KOPT-K1 (cell line): ENCODE data around the gene SCAMP4.

ENCODE experiments used
- H3K27ac ChIP-seq: fragments of 200-600 bp; sonication (generic); 2 replicates; pipeline ENCODE4 v1.5.1; 2016; ENCODE audit warnings: antibody characterized with exemption, mild to moderate bottlenecking, low read depth, low read length; ENCODE audit not compliant: poor library complexity, severe bottlenecking
- H3K36me3 ChIP-seq: fragments of 200-600 bp; sonication (generic); 2 replicates; pipeline ENCODE4 v1.5.1; 2017; ENCODE audit warnings: antibody characterized with exemption, mild to moderate bottlenecking, low read length, moderate library complexity; ENCODE audit not compliant: insufficient read depth
- H3K9me3 ChIP-seq: fragments of 200-600 bp; sonication (generic); 2 replicates; pipeline ENCODE4 v1.5.1; 2017; ENCODE audit warnings: antibody characterized with exemption, low read length, mild to moderate bottlenecking; ENCODE audit not compliant: insufficient read depth, poor library complexity, severe bottlenecking

Gene SCAMP4

DNA sequence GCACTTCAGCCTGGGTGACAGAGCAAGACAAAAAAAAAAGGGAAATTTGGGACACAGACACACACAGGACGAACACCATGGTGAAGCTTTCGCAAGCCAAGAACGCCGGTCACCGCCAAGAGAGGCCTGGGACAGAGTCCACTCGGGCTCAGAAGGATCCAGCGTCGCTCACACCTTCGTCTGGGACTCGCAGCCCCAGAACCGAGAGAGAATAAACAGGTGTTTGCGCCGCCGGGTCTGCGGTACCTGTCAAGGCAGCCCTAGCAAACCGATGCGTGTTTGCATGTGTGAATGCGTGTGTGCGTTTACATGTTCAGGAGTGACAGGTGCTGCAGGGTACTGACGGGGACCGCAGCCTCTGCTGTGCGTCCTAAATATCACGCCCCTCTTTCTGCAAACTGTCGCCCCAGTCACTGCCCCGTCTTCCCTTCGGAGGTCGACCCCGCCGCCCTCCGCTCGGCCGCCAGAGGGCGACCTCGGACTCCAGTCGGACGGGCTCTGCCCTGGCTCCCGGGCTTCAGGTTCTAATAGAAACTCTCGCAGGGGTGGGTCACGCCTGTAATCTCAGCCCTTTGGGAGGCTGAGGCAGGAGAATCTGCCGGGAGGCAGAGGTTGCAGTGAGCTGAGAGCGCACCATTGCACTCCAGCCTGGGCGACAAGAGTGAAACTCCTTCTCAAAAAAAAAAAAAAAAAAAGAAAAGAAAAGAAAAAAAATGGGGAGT is 24.0 kb downstream of the SCAMP4 start:
- peaks cover 10% of the 10 kb centered on the region for H3K9me3 ChIP-seq
- H3K27ac ChIP-seq, result no peak overlapping the region
- H3K36me3 ChIP-seq, result peaks cover 15% of the 10 kb centered on the region

DNA sequence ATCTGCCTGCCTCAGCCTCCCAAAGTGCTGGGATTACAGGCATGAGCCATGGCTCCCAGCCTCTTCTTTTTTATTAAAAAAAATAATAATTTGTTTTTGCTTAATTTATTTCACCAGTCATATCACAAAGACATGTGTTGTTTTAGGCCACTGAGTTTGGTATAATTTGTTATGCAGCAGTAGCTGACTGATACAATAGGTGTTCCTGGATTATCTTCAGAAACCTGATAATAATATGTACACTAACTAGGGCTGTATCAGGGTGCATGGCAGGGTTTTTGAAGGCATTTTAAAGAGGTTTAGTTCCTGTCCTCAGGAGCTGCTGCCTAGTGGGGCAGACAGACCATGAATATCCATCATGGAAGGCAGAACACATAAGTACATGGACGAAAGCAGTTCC is 26.2 kb downstream of the SCAMP4 start:
- Histone ChIP-seq H3K9me3 (peaks cover 10% of the 10 kb centered on the region), H3K27ac (no peak overlapping the region)

DNA sequence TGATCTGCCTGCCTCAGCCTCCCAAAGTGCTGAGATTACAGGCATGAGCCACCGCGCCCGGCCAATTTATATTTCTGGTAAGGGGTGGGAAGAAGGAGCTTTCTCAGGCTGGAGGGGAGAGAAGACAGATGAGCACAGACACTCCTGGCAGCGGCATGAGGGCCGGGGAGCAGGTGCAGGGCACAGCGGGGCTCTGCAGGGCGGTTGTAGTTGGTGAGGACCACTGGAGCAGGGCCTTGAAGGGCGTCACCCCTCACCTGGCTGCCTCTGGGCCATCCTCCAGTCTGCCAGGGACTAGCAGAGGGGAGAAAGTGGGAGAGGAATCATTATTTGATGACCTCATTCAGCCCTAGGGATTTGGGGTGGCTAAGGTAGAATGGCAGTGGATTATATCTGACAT is 27.2 kb downstream of the SCAMP4 start:
- no peak overlapping the region for H3K27ac ChIP-seq
- no peaks in the 10 kb centered on the region for H3K36me3 ChIP-seq
- peaks cover 10% of the 10 kb centered on the region for H3K9me3 ChIP-seq

More for the DNA sequence above, 26.2 kb downstream of the SCAMP4 start:
- no peaks in the 10 kb centered on the region for H3K36me3 ChIP-seq

DNA sequence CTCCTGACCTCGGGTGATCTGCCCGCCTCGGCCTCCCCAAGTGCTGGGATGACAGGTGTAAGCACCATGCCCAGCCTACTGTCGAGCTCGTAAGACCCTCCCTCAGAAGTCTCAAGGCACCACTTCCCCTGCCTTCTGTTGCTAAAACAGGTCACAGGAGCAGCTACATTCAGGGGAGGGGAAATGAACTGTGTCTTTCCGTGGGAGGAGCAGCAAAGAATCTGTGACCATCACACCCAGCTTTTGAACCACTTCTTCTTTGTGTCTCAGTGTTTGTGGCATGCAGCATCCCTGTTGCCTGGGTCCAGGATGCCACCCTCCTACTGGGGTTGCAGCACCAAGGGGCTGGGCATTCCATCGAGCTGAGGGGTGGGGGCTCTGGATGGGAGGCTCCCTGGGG is 28.0 kb downstream of the SCAMP4 start:
- Histone ChIP-seq H3K27ac (no peak overlapping the region), H3K36me3 (no peaks in the 10 kb centered on the region), H3K9me3 (peaks cover 10% of the 10 kb centered on the region)

DNA sequence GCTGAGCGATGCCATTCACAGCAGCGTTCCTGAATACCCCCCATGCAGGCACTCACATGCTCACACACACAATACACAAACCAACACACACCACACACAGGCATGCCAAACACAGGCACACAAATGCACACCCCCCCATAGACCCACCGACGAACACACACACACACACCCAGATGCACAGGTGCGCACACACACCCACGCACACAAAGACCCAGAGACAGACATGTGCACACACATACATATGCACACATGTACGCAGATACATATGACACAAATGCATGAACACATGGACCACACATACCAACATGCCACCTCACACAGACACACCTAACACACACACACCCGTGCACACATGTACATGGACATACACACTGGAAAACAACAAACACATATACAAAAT is 28.7 kb downstream of the SCAMP4 start:
- no peaks in the 10 kb centered on the region for H3K36me3 ChIP-seq

DNA sequence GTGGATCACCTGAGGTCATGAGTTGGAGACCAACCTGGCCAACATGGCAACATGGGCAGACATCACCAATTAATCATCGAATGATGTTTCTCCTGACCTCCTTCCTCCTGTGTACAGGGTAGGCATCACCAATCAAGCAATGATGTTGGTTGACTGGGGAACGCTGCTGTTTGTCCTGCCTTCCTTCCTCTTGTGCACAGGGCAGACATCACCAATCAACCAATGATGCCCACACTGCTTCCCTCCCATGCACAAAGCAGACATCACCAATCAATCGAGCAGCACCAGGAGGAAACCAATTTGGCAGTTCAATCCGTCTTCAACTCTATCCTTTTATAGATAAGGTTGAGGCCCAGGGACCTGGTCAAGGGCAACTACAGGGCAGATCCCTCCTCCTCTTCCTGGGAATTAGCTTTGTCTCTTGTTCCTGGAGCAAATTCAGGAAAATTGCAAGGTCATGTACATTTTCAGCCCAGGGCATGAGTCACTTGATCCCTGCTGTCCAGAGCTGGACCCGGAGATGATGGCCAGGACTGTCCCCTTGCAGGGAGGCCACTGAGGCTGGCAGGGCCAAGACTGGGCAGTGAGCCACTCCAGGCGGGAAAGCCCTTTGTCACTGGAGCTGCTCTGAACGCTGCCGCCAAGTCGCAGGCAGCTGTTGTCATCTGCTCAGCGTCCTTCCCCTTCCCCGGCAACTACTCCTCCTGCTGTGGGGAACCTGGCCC is 30.4 kb downstream of the SCAMP4 start:
- H3K27ac ChIP-seq, result no peak overlapping the region
- H3K36me3 ChIP-seq, result no peaks in the 10 kb centered on the region
- H3K9me3 ChIP-seq, result peaks cover 10% of the 10 kb centered on the region

More for the DNA sequence above, 28.7 kb downstream of the SCAMP4 start:
- Histone ChIP-seq H3K27ac (no peak overlapping the region), H3K9me3 (peaks cover 10% of the 10 kb centered on the region)

DNA sequence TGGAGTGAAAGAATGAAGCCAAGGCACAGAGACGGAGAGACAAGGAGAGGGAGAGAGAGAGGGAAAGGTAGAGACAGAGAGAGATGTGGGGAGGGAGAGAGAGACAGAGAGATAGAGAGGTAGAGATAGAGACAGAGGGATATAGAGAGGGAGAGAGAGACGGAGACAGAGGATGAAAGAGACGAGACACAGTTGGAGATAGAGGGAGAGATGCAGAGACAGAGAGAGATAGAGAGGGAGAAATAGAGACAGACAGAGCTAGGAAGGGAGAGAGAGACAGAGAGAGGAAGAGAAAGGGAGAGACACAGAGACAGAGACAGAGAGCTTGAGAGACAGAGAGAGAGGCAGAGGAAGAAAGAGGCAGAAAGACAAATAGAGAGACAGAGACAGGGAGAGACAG is 31.2 kb downstream of the SCAMP4 start:
- Histone ChIP-seq H3K27ac (no peak overlapping the region), H3K9me3 (peaks cover 10% of the 10 kb centered on the region), H3K36me3 (no peaks in the 10 kb centered on the region)

DNA sequence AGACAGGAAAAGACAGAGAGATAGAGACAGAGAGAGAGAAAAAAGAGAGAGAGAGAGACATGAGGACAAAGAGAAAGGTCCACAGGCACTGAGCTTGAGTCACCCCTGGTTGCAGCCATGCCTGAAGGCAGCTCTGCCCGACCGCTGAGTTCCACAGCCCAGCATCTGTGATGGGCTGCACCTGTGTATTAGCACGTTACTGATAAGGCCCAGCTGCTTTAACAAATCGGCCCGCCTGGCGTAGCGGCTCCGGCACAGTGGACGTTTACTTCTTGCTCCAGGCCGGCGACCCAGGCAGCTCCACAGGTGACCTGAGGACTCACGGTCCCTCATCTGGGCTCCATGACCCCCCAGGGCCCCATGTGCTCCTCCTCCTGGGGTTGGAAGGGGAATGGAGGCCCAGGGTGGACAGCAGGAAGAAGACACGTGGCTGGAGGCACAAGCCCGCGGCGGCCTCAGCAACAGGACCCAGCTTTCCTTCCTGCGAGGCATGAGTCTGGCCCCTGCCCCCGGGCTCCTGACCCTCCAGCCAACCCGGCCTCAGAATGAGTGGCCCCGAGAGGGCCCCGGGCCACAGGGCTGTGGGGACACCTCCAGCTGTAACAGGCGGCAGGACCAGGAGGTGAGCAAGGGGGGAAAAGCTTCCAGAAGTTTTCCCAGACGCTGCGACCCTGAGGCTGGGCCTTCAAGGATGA is 31.9 kb downstream of the SCAMP4 start:
- Histone ChIP-seq H3K9me3 (peaks cover 6% of the 10 kb centered on the region), H3K27ac (no peak overlapping the region), H3K36me3 (no peaks in the 10 kb centered on the region)

DNA sequence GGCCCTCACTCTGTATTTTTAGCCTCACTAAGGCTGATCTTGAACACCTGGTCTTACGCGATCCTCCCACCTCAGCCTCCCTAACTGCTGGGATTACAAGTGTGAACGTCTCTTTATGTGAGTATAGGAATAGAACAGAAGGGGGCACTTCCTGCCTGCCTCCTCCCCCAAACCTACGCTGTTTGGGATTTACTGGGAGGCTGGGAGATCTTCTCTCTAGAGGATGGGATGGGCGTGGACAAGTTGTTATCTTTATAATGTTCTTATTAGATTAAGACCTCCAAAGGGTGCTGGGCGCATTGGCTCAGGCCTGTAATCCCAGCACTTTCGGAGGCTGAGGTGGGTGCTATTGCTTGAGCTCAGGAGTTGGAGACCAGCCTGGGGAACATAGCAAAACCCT is 32.9 kb downstream of the SCAMP4 start:
- Histone ChIP-seq H3K27ac (no peak overlapping the region), H3K36me3 (no peaks in the 10 kb centered on the region), H3K9me3 (no peaks in the 10 kb centered on the region)

DNA sequence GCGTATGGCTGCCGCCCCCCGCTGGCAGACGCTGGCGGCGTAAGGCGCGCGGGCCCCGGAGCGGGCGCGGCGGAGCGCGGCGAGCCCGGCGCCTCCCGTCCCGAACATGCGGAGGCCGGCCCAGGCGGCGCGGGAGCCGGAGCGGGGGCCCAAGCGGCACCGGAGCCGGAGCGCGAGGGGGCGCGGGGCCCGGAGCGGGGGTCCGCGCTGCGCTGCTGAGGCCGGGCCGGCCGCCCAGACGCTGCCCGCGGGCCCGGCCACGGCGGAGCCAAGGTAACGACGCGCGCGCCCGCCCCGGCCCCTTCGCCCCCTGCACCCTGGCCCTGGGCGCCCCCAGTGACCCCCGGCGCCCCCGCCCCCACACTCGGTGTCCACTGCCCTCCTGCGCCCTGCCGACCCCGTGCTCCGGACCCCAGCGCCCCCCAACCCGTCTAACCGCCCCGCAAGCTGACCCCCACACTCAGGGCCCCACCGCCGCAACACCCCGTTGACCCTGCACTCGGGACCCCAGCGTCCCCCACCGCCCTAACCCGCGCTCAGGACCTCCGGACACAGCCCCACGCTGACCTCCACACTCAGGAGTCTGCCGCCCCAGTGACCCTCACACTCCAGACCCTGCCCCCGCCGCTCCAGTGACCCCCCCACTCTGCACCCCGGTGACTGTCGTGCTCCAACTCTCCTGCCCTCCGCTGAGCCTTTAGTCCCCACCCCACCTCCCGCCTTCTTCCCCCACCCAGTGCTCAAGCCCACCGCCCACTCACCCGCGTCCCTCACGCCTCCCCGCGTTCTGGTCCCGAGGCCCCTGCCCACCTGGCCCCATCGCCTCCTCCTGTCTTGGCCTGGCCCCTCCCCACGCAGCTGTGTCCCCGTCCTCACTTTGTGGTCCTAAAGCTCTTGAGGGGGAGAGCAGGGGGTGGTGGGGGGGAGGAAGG is 36.2 kb downstream of the SCAMP4 start, which contains the start of gene CSNK1G2:
Gene CSNK1G2, plus strand, starts transcription at position 27 of the 932 bp plus-strand sequence. CDS start 28,601 bp downstream, outside the sequence.
- peak within 1 kb of the TSS; percentile 85 for H3K27ac ChIP-seq
- H3K9me3 ChIP-seq, result no peaks in the 10 kb centered on the region
- no peaks in the 10 kb centered on the region for H3K36me3 ChIP-seq

DNA sequence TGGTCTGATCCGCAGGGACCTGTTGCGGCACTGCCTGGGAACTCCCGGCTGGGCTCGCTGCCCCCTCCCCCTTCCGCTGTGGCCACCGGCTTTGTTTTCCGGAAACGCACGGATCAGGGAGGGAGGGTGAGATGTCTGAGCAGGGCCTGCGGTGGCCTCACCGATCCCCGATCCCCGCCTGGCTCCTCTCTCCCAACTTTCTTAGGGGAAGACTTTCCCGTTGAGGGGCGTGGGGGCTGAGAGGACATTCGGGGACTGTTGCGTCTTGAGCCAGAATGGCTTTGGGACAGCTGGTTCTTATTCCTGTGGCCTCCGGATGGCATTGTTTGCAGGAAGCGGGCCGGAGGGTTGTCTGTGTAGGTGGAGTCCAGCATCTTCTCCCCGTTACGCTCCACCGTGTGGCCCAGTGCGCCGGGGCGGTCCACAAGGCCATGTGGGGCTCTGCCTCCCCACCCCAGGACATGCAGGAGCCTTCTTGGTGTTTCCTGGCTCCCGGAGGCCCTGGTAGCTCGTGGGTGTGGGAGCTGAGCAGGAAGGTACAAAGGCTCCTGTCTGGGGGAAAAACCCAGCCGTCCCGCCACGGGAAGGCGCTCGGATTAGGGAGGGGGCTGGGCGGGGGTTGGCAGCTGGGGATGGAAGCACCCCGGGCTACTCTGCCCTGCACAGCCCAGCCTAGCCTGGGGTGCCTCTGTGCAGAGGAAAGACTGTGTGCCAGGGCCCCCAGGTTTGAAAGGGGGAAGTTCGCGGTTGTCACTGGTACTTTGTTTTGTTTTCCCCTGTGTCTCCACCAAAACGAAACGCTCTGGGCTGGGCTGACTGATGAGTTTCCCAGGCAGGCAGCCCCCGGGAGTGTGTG is 37.1 kb downstream of the SCAMP4 start:
- peaks cover 6% of the 10 kb centered on the region; the same call in 1 of the 2 replicates for H3K36me3 ChIP-seq
- peak overlapping the region; percentile 85 for H3K27ac ChIP-seq
- no peaks in the 10 kb centered on the region for H3K9me3 ChIP-seq

DNA sequence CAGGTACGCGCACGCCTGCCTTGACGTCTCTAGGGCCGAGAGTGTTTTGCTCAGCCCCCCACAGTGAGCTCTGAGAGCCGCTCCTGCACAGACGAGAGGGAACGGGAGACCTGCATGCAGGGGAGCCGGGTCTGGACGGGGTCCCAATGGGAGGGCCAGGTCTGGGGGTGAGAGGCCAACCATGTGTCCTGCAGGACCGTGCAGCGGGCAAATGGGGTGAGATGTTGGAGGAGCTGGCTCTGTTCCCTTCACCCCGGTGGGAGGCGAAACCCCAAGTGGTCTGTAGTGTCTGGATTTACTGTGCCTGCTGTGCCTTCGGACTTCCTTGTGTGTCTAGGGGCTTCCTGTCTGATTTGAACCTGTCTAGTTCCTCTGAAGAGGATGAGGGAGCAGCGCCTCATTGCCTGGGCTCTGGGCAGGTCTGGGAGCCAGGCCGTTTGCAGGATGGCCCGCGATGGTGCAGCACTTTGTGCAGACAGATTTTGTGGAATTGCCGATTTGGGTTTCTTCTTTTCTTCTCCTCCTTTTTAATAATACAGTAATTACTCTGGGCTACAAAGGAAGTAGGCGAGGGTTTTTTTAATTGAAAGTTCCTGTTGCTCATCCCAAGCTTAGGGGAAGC is 37.8 kb downstream of the SCAMP4 start:
- Histone ChIP-seq H3K36me3 (peaks cover 6% of the 10 kb centered on the region; the same call in 1 of the 2 replicates), H3K9me3 (no peaks in the 10 kb centered on the region), H3K27ac (peak overlapping the region; percentile 85)

DNA sequence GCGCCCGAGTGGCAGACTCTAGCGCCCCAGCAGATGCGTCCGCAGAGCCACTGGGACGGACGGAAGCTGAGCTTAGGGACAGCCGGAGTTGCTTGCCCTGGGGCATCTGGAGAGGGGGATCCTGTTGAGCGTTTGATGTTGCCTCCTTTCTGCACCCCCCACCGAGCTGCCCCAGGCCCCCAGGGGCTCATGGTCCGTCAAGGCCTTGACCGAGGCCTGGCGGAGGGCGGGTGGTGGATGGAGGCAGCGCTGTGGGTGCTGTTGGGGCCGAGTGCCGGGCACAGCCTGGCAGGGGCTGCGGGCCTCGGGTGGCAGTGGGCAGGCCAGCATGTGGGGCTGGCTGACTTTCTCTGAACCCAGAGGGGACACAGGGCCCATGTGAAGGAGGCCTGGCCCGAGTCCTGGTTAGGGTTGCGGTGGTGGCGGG is 38.5 kb downstream of the SCAMP4 start:
- Histone ChIP-seq H3K27ac (peak overlapping the region; percentile 85), H3K36me3 (peaks cover 6% of the 10 kb centered on the region; the same call in 1 of the 2 replicates), H3K9me3 (no peaks in the 10 kb centered on the region)
